OCI-LY3 (cell line): ENCODE results near the gene ERC1.

Source experiments
- EZH2phosphoT487 ChIP-seq: fragments of 200-600 bp; shearing (Covaris generic); IDR thresholded peaks from 2 replicates; pipeline ENCODE4 v1.6.1; 2018; ENCODE audit warnings: antibody characterized with exemption, mixed run types, low read depth
- TF ChIP-seq, protein P1 (sequence below): fragments of 200-600, 300-600 bp; sonication (generic); IDR thresholded peaks from 2 replicates; pipeline ENCODE4 v1.5.1; 2014; ENCODE audit warnings: antibody characterized with exemption, low read length, low read depth

DNA sequence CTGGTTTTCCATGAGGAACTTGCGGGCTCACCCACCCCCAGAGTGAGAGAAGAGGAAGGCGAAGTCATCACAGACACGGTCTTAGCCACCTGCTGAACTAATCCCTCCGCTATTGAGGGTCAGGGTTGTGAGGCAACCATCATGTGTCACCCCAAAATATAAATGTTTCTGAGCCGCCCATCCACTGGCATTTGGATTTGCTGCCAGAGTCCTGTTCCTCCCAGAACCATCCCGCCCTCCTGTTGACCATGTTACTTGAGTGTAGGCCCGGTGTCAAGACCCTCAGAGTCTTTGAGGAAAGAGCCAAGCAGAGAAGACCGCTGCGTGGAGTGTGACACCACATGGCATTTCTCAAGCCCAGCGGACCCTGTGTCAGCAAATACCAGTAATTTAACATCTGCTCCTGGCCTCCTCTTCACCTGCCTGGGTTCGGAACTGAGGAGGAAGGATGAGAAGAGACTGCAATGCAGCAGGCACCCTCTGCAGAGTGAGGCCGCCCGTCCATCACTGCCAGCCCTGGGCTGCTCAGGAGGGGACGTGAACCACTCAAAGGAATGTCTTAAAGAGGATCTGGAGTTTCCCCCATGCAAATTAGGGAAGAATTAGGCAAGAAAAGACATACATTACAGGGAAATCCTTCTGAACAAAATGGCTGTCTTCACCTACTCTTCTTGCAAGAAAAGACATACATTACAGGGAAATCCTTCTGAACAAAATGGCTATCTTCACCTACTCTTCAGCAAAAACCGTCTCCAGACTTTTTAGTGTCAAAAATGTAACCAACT, 502.9 kb downstream of the ERC1 start:
- TF ChIP-seq, protein P1, sequence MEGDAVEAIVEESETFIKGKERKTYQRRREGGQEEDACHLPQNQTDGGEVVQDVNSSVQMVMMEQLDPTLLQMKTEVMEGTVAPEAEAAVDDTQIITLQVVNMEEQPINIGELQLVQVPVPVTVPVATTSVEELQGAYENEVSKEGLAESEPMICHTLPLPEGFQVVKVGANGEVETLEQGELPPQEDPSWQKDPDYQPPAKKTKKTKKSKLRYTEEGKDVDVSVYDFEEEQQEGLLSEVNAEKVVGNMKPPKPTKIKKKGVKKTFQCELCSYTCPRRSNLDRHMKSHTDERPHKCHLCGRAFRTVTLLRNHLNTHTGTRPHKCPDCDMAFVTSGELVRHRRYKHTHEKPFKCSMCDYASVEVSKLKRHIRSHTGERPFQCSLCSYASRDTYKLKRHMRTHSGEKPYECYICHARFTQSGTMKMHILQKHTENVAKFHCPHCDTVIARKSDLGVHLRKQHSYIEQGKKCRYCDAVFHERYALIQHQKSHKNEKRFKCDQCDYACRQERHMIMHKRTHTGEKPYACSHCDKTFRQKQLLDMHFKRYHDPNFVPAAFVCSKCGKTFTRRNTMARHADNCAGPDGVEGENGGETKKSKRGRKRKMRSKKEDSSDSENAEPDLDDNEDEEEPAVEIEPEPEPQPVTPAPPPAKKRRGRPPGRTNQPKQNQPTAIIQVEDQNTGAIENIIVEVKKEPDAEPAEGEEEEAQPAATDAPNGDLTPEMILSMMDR: no peak
- no peak for TF ChIP-seq EZH2phosphoT487
